Activated CD4-positive, alpha-beta T cell treated with anti-CD3 and anti-CD28 coated beads, Interleukin-2, amount 50 U/mL, for 16 hours (primary cell): Measurements from ENCODE around the gene SGIP1.

ENCODE experiments used
- DNase-seq: peaks from one replicate; pipeline ENCODE4 v3.0.0-alpha.2; 2020

Gene SGIP1

DNA sequence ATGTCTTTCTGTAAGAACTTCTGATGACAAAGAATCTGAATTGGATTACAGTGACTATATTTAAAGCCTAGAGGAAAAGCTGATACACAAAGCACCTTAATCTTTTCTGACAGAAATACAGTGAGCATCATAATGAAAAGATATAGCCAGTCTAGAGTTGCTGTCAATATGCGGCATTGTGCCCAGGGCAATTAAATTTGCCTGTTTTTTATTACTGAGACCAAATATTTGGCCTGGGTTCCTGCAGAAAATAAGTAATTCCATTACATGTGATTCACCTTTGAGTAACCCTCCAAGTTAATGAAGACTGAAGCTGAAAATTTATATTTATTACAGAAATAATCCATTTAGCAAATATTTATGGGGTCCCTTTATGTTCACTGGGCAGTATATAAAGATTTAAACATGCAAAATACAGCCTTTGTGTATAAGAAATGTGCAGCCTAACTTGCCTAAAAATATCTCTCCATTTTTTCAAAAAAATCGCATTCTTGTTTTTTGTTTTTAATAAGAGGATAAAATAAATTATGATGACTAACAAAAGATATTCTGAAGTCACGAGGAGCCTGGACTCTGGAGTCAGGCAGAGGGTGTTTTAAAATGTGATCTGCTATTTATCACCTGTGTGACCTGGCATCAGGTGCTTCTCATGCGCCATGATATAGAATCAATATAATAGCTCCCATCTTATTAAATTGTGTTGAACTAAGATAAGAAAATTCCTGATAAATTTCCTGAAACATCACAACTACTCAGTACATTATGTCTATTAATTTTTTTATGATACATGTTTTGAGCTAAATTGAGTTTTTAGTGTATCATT is 83.6 kb downstream of the SGIP1 start:
- DNase-seq, result no peak

DNA sequence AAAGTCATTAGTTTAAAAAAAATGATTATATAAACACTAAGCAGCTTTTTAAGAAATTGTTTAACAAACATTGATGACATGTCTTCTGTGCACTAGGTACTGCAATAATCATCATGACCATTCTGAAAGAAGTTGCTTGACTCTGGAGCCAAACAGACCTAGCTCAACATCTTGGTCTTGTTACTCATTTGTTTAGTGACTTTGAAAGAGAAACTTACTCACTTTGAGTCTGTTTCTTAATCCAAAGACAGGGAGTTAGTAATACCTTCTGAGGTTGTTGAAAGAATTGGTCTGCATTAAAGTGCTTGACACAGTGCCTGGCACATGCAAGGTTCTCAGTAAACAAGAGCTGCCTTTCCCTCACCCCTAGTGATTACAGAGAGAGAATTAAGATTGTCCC is 84.4 kb downstream of the SGIP1 start:
- peak; percentile 42 for DNase-seq

DNA sequence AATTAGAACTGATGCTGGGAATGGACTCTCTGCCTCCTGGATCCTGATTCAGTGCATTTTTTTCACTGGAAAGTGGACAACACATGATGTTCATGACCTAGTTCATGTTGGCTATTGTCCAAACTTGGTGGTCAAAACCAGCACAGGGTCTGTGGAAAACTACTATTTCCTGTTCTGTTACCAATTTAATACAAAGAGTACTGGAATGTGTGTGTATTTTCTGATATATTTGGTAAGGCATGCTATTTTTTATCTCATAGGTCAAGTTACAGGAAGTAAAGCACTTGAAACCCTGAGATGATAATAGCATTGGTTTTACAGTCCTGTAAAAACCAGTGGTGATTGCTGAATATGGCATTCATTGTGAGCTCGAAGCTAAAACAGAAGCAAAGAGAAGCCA is 89.9 kb downstream of the SGIP1 start:
- no peak for DNase-seq

DNA sequence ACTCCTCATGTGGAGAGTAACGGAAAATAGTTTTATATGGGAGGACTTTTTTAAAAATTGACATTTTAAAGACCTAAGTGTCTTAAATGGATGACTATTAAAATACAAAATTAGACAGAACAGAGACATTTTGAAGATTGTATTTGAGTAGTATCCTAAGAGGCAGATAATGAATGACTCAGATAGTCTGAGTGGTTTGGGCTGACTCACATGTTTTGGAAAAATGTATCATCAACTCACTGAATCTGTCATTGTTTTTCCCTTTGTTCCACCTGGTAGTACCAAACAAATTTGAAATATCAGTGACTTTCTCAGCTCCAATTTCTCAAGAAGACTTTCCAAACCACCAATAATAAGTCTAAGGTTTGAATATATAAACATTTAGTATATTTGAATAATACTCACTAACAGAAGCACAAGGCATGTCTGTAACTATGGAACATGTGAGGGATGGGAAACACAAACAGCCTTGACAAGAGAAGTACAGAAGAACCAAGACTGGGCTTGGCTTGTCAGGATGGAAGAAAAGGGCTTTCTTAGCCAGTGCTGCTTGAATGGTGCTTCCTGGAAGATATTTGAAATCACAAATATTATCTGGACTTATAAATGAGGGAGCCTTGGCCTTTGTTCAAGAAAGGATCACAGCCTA is 90.6 kb downstream of the SGIP1 start:
- peak; percentile 47 for DNase-seq

DNA sequence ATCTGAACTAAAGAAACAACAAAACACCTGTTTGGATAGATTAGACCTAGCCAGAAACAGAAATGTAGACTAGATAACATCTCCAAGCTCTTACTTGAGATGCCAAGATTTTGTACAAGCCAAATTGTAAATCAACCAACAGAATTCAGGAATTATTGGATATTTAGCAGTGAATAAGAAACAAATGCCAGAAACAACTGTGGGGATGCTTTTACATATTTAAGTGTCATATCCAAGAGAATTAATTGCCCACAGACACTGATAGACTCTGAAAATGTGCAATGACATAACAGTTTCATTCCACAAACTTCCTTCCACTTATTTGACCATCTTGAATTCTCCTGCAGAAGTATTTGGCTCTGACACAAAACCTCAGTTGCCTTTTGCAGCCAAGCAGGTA is 92.3 kb downstream of the SGIP1 start:
- DNase-seq, result no peak

DNA sequence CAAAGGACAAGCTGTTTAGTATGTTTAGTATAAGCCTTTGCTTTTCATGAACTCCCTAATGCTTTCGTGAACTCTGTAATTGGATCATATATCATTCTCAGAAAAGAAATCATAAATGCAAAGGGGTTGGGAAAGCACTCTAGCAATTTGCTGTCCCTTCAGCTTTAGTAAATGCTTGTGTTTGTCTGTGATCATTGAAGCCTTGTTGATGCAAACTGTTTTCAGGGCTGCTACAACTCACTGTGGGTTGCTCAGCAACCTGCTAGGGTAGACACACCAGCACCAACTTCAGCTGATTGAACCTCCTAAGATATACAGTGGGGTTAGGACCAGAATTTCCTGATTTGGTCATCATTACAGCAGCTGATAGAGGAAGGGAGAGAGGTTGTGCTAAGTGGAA is 95.0 kb downstream of the SGIP1 start:
- DNase-seq, result no peak

DNA sequence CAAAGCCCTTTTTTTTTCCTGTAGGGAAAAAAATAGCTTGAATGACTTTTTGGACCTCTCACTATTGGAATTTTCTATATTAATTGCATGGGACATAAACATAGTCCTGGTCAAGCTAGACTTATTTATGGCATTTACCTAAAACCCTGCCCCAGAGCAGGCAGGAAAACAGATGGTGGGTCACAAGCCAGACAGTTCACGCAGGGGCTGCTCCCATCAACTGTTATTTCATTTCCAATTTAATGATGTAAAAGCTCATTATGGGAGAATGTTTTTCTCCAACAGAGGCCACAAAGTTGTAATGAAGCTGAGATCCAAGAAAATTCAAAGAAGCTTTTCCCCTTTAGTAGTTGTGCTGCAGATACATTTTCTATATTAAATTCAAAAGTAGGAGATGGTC is 99.2 kb downstream of the SGIP1 start:
- DNase-seq, result no peak

DNA sequence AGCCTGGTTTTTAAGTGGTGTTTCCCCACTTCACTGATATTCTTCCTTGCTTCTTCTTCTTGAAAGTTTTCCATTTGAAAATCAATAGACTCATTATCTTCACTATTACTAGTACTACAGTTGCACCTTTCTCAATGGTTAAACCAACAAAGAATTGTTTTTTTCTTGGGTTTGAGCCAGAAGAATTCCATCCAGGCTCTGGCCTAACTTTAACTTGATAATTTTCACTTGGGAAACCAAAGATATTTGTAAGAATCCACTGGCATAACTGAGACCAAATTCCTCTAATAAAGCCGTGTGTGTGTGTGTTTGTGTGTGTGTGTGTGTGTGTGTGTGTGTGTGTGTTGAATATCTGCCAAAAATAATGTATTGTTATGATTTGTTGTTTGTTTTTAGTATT is 103.2 kb downstream of the SGIP1 start:
- DNase-seq, result no peak

DNA sequence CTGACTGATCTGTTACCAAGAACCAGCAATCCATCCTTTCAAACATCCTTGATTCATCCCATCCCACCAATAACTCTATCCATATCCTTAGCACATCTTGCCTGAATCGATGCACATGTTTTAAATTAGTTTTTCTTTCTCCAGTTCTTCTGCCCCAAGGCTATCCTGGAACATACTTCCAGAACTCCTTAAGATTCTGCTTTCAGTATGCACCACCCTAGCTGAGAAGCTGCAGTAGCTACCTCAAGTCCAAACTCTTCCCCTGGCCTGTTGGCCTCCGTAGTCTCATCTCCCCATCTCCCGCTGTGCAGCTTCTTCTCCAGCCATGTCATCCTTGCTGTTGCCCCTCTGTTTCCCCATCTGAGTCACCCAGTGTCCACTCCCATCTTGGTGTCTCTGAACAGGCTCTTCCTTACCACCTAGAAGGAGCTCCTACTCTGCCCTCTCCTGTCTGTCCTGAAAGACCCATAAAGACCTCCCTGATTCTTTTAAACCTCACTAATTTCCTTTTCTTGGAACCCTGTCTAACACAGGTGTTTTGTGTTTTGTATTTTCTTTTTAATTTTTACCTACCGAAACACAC is 108.0 kb downstream of the SGIP1 start:
- DNase-seq, result no peak

DNA sequence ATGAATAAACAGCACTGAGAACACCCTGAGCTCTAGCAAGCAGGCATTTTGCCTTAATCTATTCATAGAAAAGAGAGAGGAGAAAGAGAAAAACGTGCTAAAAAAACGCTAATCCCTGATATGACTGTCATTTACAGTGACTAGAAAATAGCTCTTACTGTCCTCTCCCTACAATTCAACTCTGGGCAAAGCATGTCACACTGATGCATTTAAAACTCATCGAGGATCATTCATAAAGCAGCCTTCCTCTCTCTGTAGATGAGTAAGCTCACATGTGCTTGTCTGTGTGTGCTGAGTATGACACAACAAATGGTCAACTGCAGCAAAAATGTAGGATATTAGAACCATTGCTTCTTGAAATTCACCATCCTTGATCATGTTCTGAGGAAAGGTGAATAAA is 109.0 kb downstream of the SGIP1 start:
- DNase-seq, result no peak

DNA sequence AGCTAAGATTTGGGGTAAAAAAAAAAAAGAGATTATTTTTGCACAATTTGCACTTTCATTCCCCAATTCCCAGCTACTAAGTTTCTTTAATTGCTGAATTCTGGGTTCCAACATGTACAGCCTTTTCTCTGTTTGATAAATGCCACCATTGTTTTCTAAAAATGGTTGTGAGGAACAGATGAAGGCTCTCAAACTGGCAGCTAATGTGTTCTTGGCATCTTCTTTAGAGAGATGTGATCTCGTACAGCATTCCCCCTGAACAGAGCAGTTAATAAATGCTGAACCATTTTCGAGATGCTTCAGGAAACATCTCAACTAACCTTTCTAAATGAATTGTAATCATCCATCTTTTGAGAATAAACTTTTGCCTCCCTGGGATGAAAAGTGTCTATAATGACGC is 110.4 kb downstream of the SGIP1 start:
- DNase-seq, result no peak

DNA sequence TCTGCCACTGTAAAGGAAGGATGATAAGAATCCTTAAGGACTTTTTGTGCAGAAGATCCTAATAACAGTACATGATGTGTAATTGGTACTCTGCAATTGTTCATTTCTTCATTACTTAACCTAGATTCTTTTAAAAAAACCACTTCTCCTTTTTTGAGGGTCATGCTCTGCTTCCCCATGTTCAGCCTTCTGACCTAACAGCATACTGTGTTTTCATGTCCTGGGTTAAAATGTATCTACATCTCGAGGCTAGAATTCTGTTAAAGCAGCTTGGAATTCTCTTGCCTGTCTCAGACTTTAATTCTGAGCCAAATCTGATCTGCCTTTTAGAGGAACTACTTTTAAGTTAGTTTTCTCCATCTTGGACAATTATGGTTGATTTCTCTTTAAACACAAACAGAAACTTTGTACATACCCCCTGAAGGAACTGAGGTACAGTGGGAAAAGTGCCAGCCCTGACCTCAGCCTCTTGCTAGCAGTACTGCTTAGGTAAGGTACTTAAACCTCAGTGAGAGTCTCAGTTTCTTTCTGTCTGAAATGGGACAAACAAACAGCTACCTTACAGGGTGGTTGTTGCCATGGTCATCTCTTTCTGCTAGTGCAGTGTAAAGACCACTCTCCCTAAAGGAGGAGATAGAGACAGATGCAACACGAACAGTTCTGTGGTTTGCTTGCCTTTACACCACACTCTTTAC is 115.1 kb downstream of the SGIP1 start:
- no peak for DNase-seq

DNA sequence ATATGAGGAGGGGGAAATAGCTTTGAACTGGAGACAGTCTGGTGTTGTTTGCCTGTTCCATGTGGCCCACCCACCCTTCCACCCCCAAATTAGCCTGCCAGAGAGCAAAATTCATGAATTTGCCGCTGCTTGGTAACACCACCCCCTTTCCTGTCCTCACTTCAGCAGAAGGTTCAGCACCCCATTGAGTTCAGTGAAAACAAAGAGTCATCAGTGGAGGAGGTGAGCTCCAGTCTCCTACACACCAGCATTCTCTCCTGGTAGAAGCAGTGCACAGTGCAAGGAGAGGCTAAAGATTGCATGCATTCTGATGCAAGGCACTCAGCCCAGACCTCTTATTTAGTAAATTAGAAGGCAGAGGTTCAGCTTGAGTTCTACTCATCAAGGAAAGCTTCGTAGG is 118.6 kb downstream of the SGIP1 start:
- DNase-seq, result no peak

DNA sequence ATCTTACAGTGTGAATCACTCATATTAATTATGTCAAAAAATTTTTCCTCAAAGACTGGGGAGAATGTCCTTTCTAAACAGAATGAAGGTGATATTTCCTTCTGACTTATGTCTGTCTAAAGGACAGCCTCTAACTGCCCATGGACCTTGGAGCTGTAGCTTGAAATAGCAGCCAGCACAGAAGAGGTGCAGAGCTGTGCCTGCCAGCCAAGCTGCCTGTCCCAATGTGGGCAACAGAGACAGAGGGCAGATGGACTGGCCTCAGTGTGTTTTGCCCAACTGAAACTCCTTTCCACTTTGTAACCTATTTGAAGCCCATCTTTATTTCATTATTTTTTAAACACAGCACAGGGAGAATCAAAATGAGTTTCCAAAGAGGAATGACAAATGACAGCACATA is 120.7 kb downstream of the SGIP1 start:
- DNase-seq, result no peak

DNA sequence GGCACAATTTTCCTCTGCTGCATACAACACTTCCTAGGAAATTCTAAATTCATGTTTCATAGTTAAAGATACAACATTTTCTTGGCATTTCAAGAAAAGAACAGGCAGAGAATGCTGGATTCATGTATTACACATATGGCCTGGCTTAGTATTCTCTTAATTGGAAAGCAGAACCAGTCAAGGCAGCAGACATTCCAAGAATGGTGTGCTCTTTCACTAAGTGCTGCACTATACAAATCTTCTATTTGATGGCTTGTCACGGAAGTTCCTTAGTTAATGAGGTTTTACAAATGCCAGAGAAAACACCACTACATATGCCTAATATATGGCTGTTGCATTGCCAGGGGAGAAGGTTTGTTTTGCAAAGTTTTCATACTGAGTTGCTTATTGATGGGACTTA is 137.5 kb downstream of the SGIP1 start:
- DNase-seq, result no peak

DNA sequence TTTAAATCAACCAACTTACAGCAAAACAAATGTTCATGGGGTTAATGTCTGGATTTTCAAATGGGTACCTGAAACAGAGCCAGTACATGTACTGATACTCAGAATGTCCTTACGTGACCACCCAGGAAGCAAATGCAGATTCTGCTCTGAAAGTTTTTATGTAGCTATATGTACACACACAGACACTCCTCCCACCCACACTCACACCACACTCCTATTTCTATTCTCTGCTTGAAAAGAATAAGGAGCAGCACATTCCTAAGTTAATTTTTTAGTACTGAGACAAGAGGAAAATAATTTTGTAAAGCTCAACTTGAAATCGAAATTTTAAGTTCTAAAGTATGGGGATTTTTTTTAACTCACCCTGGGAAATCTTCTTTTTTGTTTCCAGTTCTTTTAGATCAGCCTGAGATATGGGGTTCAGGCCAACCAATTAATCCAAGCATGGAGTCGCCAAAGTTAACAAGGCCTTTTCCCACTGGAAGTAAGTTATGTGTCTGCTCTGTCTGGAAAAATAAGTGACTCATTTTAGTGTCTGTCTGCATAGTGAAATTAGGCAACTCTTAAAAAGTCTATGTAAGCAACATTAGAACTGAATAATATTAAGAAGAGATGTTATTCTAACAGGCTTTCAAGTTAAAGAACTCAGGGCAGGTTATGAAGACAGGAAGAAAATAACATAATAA is 142.8 kb downstream of the SGIP1 start:
- DNase-seq, result no peak

DNA sequence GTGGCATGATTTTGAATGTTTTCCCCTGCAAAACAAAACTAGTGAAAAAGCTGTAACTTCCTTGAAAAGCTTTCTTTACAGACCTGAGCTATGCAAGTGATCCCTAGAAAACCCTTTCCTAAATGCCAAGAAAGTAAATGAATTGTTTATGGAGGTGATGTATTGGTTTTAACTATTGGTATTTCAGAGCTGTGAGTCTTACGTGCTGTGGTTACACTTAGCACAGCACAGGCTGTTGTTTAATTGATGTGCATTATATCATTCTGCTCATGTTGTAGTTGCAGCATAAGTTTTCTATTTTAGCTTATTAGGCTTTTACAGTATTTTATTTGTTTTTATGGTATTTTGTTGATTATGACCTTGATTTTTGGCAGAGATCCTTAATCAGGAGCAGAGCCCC is 144.2 kb downstream of the SGIP1 start:
- DNase-seq, result no peak

DNA sequence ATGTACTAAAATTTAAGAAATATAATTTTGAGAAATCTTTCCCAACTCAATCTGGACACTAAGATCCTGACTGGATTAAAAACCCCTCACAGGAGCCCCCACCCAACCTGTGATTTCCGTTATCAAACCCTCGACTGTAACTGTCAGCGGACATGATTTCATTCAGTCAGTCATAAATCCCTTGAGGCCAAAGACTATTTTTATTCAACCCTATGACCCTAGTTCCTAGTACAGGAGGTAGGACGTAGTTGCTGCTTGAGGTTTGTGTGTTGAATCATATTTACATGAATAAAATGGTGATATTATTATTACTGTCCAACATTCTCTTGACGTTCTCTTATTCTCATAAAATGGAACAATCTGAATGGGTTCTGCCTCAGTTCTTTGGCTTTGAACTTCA is 145.2 kb downstream of the SGIP1 start:
- no peak for DNase-seq

DNA sequence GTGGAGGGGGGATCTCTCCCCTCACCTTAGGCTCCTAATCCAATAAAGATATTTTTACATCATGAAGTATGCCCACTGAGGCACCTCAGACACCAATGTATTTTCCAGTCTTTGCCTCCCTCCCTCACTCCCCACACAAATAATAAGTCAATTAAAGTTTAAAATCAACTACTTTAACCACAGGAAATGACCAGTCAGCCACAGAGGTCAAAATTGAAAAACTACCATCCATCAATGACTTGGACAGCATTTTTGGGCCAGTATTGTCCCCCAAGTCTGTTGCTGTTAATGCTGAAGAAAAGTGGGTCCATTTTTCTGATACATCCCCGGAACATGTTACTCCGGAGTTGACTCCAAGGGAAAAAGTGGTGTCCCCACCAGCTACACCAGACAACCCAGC is 147.7 kb downstream of the SGIP1 start:
- no peak for DNase-seq

DNA sequence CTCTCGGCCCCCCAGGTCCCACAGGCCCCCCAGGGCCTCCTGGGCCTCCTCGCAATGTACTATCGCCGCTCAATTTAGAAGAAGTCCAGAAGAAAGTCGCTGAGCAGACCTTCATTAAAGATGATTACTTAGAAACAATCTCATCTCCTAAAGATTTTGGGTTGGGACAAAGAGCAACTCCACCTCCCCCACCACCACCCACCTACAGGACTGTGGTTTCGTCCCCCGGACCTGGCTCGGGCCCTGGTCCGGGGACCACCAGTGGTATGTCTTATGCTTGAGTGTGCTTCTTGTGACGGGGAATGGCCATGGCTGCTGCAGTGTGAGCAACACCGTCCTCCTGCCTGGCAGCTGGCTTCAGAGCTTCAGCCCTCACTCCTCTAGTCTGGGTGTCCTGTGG is 148.2 kb downstream of the SGIP1 start:
- no peak for DNase-seq

DNA sequence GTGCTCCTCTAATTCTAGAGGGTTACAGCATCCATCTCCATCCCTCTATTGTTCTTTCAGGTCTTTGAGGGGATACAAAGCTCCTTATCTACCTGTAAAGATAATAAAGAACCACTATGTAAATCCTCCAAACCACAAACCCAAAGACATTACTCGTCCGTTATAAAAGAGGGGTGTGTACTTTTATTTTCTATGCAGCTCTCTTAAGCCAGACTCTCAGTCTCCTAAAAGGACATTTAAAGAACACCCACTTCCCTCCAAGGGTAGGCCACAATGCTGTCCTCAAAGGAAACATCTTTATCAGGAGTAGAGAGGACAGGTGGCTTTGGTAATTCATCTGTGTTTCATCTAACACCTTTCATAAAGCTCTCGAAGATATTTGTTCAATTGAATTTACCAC is 150.4 kb downstream of the SGIP1 start:
- DNase-seq, result no peak

DNA sequence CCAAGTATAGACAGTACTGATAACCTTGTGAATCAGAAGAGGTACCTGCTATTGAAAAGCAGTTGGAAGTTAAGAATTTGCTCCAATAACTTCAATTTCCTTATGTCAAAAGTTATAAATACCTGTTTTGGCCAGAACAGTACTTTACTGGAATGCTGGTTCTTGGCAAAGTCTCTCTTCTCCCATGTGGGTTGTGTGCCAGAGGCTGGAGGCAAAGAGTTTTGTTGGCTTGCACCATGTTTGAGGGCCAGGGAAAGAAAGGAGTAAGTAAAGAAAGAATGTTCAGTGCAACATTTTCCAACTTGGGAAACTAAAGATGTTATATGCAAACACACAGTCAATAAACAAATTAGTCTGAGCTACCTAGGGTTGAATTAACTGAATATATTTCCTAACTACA is 151.3 kb downstream of the SGIP1 start:
- DNase-seq, result no peak

DNA sequence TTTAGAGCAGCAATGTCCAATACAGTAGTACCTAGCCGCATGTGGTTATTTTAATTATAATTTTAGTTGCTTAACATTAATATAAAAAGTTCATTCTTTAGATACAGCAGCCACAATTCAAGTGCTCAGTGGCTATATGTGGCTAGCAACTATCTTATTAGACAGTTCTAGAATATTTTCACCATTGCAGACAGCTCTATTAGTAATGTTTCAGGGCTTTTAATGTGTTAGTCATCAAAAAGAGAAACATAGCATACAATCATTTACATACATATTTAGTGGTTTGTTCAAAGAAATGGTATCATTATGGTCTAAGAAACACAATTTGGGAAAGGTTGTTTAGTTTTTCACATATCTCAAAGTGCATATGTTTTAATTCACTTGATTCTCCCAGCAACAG is 151.7 kb downstream of the SGIP1 start:
- DNase-seq, result no peak
